Gastrocnemius medialis (tissue), 4 donors: ENCODE results near the gene CNTD1. TPM values are rescaled to one million over a fixed set of nuclear protein-coding genes. Genes with fewer than 3 reads are reported as not detected.
A peak's percentile ranks its signal among the peaks of the same experiment; 100 is the strongest.
"Not testable (repeated sequence)": the region's sequence is repeated elsewhere in the genome, so short reads cannot be mapped to it uniquely, and the experiment has no call there.

Experiments used
- ATAC-seq, 2 donors: fragments of 150-250 bp; one replicate each; pipeline ENCODE4 v1.9.1; 2016
- DNase-seq, 2 donors: peaks; one replicate each; pipeline ENCODE4 v3.0.0-alpha.2; 2019
- H3K27ac ChIP-seq, 4 donors: fragments of 200-600 bp; sonication (generic); 1 replicate in 1 of 4; 2 replicates in 3 of 4; pipeline ENCODE4 v1.5.1; 2016 to 2018; ENCODE audit warnings: mild to moderate bottlenecking in 2 of 4, moderate library complexity in 1 of 4
- H3K27me3 ChIP-seq, 3 donors: fragments of 200-600 bp; sonication (generic) in 2 of 3; 1 replicate in 1 of 3; 2 replicates in 2 of 3; pipeline versions ENCODE4 v1.5.1 to v1.6.0; 2016 to 2019; ENCODE audit warnings: mild to moderate bottlenecking in 1 of 3, moderate library complexity in 1 of 3
- H3K36me3 ChIP-seq, 2 donors: fragments of 200-600 bp; sonication (generic) in 1 of 2; one replicate each; pipeline ENCODE4 v1.5.1; 2017 to 2018
- H3K4me1 ChIP-seq, 2 donors: fragments of 200-600 bp; sonication (generic) in 1 of 2; one replicate each; pipeline ENCODE4 v1.5.1; 2016 to 2017; ENCODE audit warnings: mild to moderate bottlenecking in 2 of 2
- H3K4me3 ChIP-seq, 4 donors: fragments of 200-600 bp; sonication (generic) in 3 of 4; 1 replicate in 1 of 4; 2 replicates in 3 of 4; pipeline ENCODE4 v1.5.1; 2016 to 2019; ENCODE audit warnings: mild to moderate bottlenecking in 2 of 4
- H3K9me3 ChIP-seq, 3 donors: fragments of 200-600 bp; sonication (generic) in 2 of 3; 1 replicate in 1 of 3; 2 replicates in 2 of 3; pipeline ENCODE4 v1.5.1; 2016 to 2019
- POLR2A ChIP-seq, 2 donors: fragments of 450-650 bp; IDR thresholded peaks; one replicate each; pipeline ENCODE4 v1.6.1; 2017; ENCODE audit warnings: antibody characterized with exemption in 2 of 2, mild to moderate bottlenecking in 2 of 2, moderate library complexity in 2 of 2
- in situ Hi-C, 4 donors: fragments of 200-750 bp; cut with MboI; loops; one replicate each; pipeline versions ENCODE4 v1.15.0 to v1.8.0; 2017; ENCODE audit warnings: low sequenced_read_pairs in 4 of 4
- intact Hi-C: fragments of 100-400 bp; cut with DNase I; formaldehyde crosslinking; loops from one replicate; pipeline ENCODE4 v1.15.1; 2023; ENCODE audit warnings: low total_unique reads
- total RNA-seq, 4 donors: library from RNA; depleted of rRNA; stranded (reverse); fragments of >200 nt; gene quantifications; one replicate each; pipeline versions ENCODE4 v1.1.0 to v1.2.3, GENCODE V29; 2016
- TF ChIP-seq, protein P1 (sequence below), 5 experiments: fragments of 450-650 bp in 3 of 5; fragments of 200-600 bp in 2 of 5; sonication (generic) in 2 of 5; IDR thresholded peaks in 4 of 5; conservative IDR thresholded peaks in 1 of 5; 1 replicate in 4 of 5; 2 replicates in 1 of 5; pipeline ENCODE4 v1.5.1; 2016 to 2019; ENCODE audit warnings: antibody characterized with exemption in 5 of 5, mild to moderate bottlenecking in 3 of 5, moderate library complexity in 3 of 5

The CNTD1 gene
- total RNA-seq, 4 donors from 2014 or later, result not detected

DNA sequence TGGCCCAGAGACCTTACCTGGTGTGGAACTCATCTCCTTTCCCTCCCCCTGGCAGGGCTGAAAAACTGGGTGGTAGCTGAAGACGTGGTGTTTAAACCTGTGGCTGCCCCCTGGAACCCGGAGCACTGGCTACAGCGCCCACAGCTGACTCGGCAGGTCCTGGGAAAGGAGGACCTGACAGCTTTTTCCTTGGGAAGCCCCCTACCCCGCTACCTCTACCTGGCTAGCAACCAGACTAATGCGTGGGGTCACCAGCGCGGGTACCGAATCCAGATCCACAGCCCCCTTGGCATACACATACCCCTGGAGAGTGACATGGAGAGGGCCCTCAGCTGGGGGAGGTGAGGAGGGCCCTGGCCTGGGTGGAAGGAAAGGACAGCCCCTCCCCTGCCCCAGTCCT, 50.4 kb downstream of the CNTD1 start:
- in situ Hi-C loops (loop anchor here in 1 of 4 donors (10.0 kb wide), 1 partner anchor 76 kb away; no protein-coding TSS in a partner anchor), intact Hi-C loops (no loop called here)
- peaks cover 0 to 17% of the 10 kb centered on the region in 2 donors for H3K36me3 ChIP-seq
- H3K9me3 ChIP-seq, result no peaks in the 10 kb centered on the region
- peaks cover 0 to 6% of the 10 kb centered on the region in 2 donors for H3K4me1 ChIP-seq
- TF ChIP-seq, protein P1, sequence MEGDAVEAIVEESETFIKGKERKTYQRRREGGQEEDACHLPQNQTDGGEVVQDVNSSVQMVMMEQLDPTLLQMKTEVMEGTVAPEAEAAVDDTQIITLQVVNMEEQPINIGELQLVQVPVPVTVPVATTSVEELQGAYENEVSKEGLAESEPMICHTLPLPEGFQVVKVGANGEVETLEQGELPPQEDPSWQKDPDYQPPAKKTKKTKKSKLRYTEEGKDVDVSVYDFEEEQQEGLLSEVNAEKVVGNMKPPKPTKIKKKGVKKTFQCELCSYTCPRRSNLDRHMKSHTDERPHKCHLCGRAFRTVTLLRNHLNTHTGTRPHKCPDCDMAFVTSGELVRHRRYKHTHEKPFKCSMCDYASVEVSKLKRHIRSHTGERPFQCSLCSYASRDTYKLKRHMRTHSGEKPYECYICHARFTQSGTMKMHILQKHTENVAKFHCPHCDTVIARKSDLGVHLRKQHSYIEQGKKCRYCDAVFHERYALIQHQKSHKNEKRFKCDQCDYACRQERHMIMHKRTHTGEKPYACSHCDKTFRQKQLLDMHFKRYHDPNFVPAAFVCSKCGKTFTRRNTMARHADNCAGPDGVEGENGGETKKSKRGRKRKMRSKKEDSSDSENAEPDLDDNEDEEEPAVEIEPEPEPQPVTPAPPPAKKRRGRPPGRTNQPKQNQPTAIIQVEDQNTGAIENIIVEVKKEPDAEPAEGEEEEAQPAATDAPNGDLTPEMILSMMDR (IDR thresholded peaks at IDR 0.05 in 4 of 5, conservative IDR thresholded peaks at IDR 0.05 in 1 of 5), result no peak
- TF ChIP-seq POLR2A (IDR thresholded peaks at IDR 0.05), result no peak
- no peak overlapping the region for H3K27ac ChIP-seq
- no peak for DNase-seq
- no peak for ATAC-seq
- peaks cover 0 to 14% (median 0%) of the 10 kb centered on the region in 3 donors for H3K27me3 ChIP-seq
- no peak overlapping the region for H3K4me3 ChIP-seq

GRCh38 chr17:42849451-42850181, 51.0 kb downstream of the CNTD1 start:
- Histone ChIP-seq H3K27me3 (peaks cover 0 to 14% (median 0%) of the 10 kb centered on the region in 3 donors), H3K27ac (no peak overlapping the region), H3K9me3 (no peaks in the 10 kb centered on the region), H3K4me1 (peaks cover 0 to 6% of the 10 kb centered on the region in 2 donors), H3K36me3 (peaks cover 0 to 11% of the 10 kb centered on the region in 2 donors), H3K4me3 (no peak overlapping the region)
- ATAC-seq (no peak), DNase-seq (no peak)
- TF ChIP-seq, protein P1 (IDR thresholded peaks at IDR 0.05 in 4 of 5, conservative IDR thresholded peaks at IDR 0.05 in 1 of 5), result no peak
- TF ChIP-seq POLR2A (IDR thresholded peaks at IDR 0.05), result no peak
- intact Hi-C loops, result no loop called here
- in situ Hi-C loops, result loop anchor here in 1 of 4 donors (10.0 kb wide), 1 partner anchor 75 kb away; no protein-coding TSS in a partner anchor

GRCh38 chr17:42850954-42851353, 52.3 kb downstream of the CNTD1 start, which contains the start of gene AOC3:
Gene AOC3, plus strand, starts transcription at chr17:42851199. Its CDS starts 145 bp downstream, at chr17:42851344.
- H3K27me3 ChIP-seq, result peaks cover 0 to 14% (median 0%) of the 10 kb centered on the region in 3 donors
- H3K36me3 ChIP-seq, result no peaks in the 10 kb centered on the region
- in situ Hi-C loops, result no loop called here
- ATAC-seq (peak in 1 of 2 donors; percentile 16), DNase-seq (no peak)
- intact Hi-C loops, result no loop called here
- H3K27ac ChIP-seq, result peak within 1 kb of the TSS in 3 of 4 donors; percentile 64 to 72 (median 64)
- H3K9me3 ChIP-seq, result no peaks in the 10 kb centered on the region
- TF ChIP-seq, protein P1 (IDR thresholded peaks at IDR 0.05 in 4 of 5, conservative IDR thresholded peaks at IDR 0.05 in 1 of 5), result no peak
- TF ChIP-seq POLR2A (IDR thresholded peaks at IDR 0.05), result no peak
- H3K4me1 ChIP-seq, result peaks cover 0 to 6% of the 10 kb centered on the region in 2 donors
- H3K4me3 ChIP-seq, result peak within 1 kb of the TSS in 3 of 4 donors; percentile 26 to 45 (median 43)

DNA sequence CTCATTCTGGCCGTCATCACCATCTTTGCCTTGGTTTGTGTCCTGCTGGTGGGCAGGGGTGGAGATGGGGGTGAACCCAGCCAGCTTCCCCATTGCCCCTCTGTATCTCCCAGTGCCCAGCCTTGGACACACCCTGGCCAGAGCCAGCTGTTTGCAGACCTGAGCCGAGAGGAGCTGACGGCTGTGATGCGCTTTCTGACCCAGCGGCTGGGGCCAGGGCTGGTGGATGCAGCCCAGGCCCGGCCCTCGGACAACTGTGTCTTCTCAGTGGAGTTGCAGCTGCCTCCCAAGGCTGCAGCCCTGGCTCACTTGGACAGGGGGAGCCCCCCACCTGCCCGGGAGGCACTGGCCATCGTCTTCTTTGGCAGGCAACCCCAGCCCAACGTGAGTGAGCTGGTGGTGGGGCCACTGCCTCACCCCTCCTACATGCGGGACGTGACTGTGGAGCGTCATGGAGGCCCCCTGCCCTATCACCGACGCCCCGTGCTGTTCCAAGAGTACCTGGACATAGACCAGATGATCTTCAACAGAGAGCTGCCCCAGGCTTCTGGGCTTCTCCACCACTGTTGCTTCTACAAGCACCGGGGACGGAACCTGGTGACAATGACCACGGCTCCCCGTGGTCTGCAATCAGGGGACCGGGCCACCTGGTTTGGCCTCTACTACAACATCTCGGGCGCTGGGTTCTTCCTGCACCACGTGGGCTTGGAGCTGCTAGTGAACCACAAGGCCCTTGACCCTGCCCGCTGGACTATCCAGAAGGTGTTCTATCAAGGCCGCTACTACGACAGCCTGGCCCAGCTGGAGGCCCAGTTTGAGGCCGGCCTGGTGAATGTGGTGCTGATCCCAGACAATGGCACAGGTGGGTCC, 52.9 kb downstream of the CNTD1 start:
- peak overlapping the region in 3 of 4 donors; percentile 26 to 45 (median 43) for H3K4me3 ChIP-seq
- in situ Hi-C loops, H3K36me3 ChIP-seq, DNase-seq, intact Hi-C loops, H3K4me1 ChIP-seq, H3K9me3 ChIP-seq, ATAC-seq: not testable (repeated sequence)
- H3K27me3 ChIP-seq, result peaks cover 0 to 14% (median 0%) of the 10 kb centered on the region in 3 donors
- H3K27ac ChIP-seq, result peak overlapping the region in 3 of 4 donors; percentile 64 to 72 (median 64)
